ENCODE results near the gene C12orf76. TPM values are rescaled to one million over a fixed set of nuclear protein-coding genes. Genes with fewer than 3 reads are reported as not detected.

C12orf76 gene
- total and polyA plus RNA-seq, 10 of the 15 experiments (the other 5 are each of a cell fraction or from before 2014, with no cell fraction given), result 3.6 to 20.4 (median 10.7) TPM

DNA sequence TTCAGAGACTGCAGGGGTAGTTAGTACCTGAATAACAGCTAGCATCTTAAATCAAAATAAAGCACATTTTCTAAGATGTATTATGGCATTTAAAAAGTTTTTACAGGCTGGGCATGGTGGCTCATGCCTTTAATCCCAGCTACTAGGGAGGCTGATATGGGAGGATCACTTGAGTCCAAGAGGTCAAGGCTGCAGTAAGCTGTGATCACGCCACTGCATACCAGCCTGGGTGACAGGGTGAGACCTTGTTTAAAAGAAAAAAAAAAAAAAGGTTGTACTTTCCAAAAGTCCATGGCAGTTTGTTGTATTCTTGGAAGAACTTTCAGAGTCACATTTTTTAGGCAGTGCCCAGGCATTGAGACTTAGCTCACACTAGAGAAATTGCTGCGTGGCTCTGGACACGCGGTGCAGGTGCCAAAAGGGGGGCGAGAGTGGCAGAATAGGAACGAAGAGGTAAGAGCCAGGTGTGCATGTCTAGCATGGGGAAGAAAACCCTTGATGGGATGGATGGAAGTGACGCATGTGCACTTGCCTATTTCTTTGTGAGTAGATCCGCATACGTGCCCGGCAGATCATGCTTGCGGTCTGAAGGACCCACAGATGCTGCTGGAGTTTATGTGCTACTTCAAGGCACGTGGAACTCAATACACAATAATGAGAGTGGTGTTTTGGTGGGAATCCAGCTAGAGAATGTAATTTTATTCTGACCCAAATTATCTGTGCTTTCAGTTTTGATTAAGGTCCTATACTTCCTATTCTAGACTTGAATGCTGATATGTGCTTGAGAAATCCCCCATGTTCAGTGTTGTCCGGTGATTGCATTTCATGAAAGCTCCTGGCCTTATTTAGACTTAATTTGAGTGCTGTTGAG lies 37.2 kb downstream of the C12orf76 start (continued):
- TF ChIP-seq, protein P1, sequence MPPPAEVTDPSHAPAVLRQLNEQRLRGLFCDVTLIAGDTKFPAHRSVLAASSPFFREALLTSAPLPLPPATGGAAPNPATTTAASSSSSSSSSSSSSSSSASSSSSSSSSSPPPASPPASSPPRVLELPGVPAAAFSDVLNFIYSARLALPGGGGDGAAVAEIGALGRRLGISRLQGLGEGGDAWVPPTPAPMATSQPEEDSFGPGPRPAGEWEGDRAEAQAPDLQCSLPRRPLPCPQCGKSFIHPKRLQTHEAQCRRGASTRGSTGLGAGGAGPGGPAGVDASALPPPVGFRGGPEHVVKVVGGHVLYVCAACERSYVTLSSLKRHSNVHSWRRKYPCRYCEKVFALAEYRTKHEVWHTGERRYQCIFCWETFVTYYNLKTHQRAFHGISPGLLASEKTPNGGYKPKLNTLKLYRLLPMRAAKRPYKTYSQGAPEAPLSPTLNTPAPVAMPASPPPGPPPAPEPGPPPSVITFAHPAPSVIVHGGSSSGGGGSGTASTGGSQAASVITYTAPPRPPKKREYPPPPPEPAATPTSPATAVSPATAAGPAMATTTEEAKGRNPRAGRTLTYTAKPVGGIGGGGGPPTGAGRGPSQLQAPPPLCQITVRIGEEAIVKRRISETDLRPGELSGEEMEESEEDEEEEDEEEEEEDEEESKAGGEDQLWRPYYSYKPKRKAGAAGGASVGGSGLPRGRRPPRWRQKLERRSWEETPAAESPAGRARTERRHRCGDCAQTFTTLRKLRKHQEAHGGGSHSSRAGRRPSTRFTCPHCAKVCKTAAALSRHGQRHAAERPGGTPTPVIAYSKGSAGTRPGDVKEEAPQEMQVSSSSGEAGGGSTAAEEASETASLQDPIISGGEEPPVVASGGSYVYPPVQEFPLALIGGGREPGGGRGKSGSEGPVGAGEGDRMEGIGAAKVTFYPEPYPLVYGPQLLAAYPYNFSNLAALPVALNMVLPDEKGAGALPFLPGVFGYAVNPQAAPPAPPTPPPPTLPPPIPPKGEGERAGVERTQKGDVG (CRISPR knock-in tag; IDR thresholded peaks at IDR 0.05), result no peak
- no peak for TF ChIP-seq SPI1 (IDR thresholded peaks at IDR 0.05; ENCODE audit: borderline replicate concordance, insufficient read depth, low read depth, low read length)
- TF ChIP-seq CREM (IDR thresholded peaks at IDR 0.05; ENCODE audit: low read depth), result peak; percentile 78; the same call in 1 of the 2 replicates
- peak; percentile 65 for TF ChIP-seq POLR2A (IDR thresholded peaks at IDR 0.05; ENCODE audit: low read depth, low read length)
- TF ChIP-seq, protein P2, sequence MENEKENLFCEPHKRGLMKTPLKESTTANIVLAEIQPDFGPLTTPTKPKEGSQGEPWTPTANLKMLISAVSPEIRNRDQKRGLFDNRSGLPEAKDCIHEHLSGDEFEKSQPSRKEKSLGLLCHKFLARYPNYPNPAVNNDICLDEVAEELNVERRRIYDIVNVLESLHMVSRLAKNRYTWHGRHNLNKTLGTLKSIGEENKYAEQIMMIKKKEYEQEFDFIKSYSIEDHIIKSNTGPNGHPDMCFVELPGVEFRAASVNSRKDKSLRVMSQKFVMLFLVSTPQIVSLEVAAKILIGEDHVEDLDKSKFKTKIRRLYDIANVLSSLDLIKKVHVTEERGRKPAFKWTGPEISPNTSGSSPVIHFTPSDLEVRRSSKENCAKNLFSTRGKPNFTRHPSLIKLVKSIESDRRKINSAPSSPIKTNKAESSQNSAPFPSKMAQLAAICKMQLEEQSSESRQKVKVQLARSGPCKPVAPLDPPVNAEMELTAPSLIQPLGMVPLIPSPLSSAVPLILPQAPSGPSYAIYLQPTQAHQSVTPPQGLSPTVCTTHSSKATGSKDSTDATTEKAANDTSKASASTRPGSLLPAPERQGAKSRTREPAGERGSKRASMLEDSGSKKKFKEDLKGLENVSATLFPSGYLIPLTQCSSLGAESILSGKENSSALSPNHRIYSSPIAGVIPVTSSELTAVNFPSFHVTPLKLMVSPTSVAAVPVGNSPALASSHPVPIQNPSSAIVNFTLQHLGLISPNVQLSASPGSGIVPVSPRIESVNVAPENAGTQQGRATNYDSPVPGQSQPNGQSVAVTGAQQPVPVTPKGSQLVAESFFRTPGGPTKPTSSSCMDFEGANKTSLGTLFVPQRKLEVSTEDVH (IDR thresholded peaks at IDR 0.05; ENCODE audit: low read depth, partially characterized antibody), result no peak
- TF ChIP-seq WRNIP1 (IDR thresholded peaks at IDR 0.05; ENCODE audit: borderline replicate concordance, low read depth, low read length), result no peak
- TF ChIP-seq, protein P3, sequence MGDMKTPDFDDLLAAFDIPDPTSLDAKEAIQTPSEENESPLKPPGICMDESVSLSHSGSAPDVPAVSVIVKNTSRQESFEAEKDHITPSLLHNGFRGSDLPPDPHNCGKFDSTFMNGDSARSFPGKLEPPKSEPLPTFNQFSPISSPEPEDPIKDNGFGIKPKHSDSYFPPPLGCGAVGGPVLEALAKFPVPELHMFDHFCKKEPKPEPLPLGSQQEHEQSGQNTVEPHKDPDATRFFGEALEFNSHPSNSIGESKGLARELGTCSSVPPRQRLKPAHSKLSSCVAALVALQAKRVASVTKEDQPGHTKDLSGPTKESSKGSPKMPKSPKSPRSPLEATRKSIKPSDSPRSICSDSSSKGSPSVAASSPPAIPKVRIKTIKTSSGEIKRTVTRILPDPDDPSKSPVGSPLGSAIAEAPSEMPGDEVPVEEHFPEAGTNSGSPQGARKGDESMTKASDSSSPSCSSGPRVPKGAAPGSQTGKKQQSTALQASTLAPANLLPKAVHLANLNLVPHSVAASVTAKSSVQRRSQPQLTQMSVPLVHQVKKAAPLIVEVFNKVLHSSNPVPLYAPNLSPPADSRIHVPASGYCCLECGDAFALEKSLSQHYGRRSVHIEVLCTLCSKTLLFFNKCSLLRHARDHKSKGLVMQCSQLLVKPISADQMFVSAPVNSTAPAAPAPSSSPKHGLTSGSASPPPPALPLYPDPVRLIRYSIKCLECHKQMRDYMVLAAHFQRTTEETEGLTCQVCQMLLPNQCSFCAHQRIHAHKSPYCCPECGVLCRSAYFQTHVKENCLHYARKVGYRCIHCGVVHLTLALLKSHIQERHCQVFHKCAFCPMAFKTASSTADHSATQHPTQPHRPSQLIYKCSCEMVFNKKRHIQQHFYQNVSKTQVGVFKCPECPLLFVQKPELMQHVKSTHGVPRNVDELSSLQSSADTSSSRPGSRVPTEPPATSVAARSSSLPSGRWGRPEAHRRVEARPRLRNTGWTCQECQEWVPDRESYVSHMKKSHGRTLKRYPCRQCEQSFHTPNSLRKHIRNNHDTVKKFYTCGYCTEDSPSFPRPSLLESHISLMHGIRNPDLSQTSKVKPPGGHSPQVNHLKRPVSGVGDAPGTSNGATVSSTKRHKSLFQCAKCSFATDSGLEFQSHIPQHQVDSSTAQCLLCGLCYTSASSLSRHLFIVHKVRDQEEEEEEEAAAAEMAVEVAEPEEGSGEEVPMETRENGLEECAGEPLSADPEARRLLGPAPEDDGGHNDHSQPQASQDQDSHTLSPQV (IDR thresholded peaks at IDR 0.05), result no peak
- no peak for TF ChIP-seq CBX5 (IDR thresholded peaks at IDR 0.05; ENCODE audit: low read depth)
- no peak for TF ChIP-seq BMI1 (IDR thresholded peaks at IDR 0.05; ENCODE audit: borderline replicate concordance)
- TF ChIP-seq SRF (IDR thresholded peaks at IDR 0.05; ENCODE audit: low read depth in 2 of 2, low read length in 2 of 2), result peak in 1 of 2 experiments; percentile 86; a peak in 2 of 4 replicates
- TF ChIP-seq BHLHE40 (IDR thresholded peaks at IDR 0.05; ENCODE audit: borderline replicate concordance in 1 of 2, low read depth in 2 of 2, low read length in 1 of 2), result peak; percentile 75 to 79
- TF ChIP-seq IKZF1 (conservative IDR thresholded peaks at IDR 0.05), result peak; percentile 43
- TF ChIP-seq EED (IDR thresholded peaks at IDR 0.05; ENCODE audit: low read depth), result 0 out of 2 replicates have a peak, but pooled peaks have one; percentile 17
- TF ChIP-seq, protein P4, sequence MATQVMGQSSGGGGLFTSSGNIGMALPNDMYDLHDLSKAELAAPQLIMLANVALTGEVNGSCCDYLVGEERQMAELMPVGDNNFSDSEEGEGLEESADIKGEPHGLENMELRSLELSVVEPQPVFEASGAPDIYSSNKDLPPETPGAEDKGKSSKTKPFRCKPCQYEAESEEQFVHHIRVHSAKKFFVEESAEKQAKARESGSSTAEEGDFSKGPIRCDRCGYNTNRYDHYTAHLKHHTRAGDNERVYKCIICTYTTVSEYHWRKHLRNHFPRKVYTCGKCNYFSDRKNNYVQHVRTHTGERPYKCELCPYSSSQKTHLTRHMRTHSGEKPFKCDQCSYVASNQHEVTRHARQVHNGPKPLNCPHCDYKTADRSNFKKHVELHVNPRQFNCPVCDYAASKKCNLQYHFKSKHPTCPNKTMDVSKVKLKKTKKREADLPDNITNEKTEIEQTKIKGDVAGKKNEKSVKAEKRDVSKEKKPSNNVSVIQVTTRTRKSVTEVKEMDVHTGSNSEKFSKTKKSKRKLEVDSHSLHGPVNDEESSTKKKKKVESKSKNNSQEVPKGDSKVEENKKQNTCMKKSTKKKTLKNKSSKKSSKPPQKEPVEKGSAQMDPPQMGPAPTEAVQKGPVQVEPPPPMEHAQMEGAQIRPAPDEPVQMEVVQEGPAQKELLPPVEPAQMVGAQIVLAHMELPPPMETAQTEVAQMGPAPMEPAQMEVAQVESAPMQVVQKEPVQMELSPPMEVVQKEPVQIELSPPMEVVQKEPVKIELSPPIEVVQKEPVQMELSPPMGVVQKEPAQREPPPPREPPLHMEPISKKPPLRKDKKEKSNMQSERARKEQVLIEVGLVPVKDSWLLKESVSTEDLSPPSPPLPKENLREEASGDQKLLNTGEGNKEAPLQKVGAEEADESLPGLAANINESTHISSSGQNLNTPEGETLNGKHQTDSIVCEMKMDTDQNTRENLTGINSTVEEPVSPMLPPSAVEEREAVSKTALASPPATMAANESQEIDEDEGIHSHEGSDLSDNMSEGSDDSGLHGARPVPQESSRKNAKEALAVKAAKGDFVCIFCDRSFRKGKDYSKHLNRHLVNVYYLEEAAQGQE (IDR thresholded peaks at IDR 0.05; ENCODE audit: low read depth, low read length), result no peak

Data from GM12878 (cell line).